ENCODE results near the gene SLC45A2.

GRCh38 chr5:33969572-33970452 is 14.7 kb downstream of the SLC45A2 start:
- TF ChIP-seq EGR1 (IDR thresholded peaks at IDR 0.05) (no peak), EP300 (IDR thresholded peaks at IDR 0.05; ENCODE audit: borderline replicate concordance) (no peak), YY1 (IDR thresholded peaks at IDR 0.05; ENCODE audit: low read depth) (no peak), RAD21 (IDR thresholded peaks at IDR 0.05; ENCODE audit: low read depth) (peak; percentile 70), TCF12 (IDR thresholded peaks at IDR 0.05; ENCODE audit: low read depth) (no peak), FOXM1 (IDR thresholded peaks at IDR 0.05; ENCODE audit: borderline replicate concordance, low read depth) (no peak), CREB1 (IDR thresholded peaks at IDR 0.05; ENCODE audit: low read depth) (no peak), USF1 (IDR thresholded peaks at IDR 0.05) (no peak), NFIC (IDR thresholded peaks at IDR 0.05) (no peak)
- TF ChIP-seq, protein P1, sequence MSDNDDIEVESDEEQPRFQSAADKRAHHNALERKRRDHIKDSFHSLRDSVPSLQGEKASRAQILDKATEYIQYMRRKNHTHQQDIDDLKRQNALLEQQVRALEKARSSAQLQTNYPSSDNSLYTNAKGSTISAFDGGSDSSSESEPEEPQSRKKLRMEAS (IDR thresholded peaks at IDR 0.05): no peak
- TF ChIP-seq, protein P2, sequence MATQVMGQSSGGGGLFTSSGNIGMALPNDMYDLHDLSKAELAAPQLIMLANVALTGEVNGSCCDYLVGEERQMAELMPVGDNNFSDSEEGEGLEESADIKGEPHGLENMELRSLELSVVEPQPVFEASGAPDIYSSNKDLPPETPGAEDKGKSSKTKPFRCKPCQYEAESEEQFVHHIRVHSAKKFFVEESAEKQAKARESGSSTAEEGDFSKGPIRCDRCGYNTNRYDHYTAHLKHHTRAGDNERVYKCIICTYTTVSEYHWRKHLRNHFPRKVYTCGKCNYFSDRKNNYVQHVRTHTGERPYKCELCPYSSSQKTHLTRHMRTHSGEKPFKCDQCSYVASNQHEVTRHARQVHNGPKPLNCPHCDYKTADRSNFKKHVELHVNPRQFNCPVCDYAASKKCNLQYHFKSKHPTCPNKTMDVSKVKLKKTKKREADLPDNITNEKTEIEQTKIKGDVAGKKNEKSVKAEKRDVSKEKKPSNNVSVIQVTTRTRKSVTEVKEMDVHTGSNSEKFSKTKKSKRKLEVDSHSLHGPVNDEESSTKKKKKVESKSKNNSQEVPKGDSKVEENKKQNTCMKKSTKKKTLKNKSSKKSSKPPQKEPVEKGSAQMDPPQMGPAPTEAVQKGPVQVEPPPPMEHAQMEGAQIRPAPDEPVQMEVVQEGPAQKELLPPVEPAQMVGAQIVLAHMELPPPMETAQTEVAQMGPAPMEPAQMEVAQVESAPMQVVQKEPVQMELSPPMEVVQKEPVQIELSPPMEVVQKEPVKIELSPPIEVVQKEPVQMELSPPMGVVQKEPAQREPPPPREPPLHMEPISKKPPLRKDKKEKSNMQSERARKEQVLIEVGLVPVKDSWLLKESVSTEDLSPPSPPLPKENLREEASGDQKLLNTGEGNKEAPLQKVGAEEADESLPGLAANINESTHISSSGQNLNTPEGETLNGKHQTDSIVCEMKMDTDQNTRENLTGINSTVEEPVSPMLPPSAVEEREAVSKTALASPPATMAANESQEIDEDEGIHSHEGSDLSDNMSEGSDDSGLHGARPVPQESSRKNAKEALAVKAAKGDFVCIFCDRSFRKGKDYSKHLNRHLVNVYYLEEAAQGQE (IDR thresholded peaks at IDR 0.05; ENCODE audit: low read depth): no peak
